SK-N-DZ (cell line): Measurements from ENCODE around the gene JUNB. TPM values are rescaled to one million over a fixed set of nuclear protein-coding genes. Genes with fewer than 3 reads are reported as not detected.

ENCODE experiments used
- DNase-seq: peaks from one replicate; pipeline ENCODE4 v3.0.0-alpha.2; 2015; ENCODE audit warnings: low spot score
- polyA plus RNA-seq, 2 experiments: library from polyadenylated mRNA; depleted of rRNA; stranded (reverse); fragments of >200 nt; gene quantifications; 2 replicates each; pipeline ENCODE4 v1.2.3, GENCODE V29; 2014

Gene JUNB
- 29.4 and 37.6 TPM in 2 replicates for polyA plus RNA-seq (2014; cell fraction: cytosol; rRNA removed)
- 49.1 and 66.1 TPM in 2 replicates for polyA plus RNA-seq (2014; cell fraction: nucleus; rRNA removed)

- DNase-seq: peak; percentile 91
Measured at GRCh38 chr19:12791345-12792050, at the start of gene JUNB. TSS of gene JUNB (plus strand) at chr19:12791486. CDS start at chr19:12791772, 286 bp downstream.

DNA sequence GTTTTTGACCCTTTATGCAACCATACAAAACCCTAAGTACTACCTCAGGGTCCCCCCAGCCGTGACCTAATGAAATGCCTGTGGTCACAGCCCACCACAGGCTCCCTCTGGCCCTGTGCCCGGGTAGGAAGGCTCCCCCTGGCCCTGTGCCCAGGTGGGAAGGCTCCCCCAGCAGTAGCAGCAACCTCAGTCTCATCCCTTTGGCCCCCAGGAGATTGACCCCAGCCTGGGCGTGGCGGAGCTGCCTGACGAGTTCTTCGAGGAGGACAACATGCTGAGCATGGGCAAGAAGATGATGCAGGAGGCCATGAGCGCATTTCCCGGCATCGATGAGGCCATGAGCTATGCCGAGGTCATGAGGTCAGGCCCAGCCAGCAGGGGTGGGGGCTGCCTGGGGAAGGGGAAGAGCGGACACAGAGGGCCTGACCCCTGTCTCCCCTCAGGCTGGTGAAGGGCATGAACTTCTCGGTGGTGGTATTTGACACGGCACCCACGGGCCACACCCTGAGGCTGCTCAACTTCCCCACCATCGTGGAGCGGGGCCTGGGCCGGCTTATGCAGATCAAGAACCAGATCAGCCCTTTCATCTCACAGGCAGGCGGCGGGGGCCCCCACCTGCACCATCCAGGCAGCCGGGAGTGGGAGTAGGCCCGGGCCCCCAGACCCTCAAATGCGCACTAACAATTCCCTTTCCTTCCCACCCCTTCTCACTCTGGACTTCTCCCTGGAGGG is 46.0 kb upstream of the JUNB start:
- DNase-seq: no peak

DNA sequence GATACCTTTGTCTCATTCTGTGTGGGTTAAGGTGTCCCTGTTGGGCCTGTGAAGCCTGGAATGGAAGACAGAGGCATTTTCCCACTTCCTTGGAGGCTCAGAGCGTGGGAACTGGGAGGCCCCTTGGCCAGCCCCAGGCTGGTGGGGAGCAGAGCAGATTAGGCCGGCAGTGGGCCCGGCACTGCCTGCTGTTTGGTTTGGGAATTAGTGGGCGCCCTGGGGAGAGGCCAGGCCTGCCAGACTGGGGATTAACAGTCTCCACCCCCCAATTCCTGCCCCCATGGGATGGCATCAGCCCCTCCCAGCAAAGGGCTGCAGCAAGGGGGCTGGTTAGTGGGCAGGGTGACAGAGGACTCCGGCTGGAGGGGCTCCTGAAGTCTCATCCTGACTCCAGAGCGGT is 42.8 kb upstream of the JUNB start:
- no peak for DNase-seq

DNA sequence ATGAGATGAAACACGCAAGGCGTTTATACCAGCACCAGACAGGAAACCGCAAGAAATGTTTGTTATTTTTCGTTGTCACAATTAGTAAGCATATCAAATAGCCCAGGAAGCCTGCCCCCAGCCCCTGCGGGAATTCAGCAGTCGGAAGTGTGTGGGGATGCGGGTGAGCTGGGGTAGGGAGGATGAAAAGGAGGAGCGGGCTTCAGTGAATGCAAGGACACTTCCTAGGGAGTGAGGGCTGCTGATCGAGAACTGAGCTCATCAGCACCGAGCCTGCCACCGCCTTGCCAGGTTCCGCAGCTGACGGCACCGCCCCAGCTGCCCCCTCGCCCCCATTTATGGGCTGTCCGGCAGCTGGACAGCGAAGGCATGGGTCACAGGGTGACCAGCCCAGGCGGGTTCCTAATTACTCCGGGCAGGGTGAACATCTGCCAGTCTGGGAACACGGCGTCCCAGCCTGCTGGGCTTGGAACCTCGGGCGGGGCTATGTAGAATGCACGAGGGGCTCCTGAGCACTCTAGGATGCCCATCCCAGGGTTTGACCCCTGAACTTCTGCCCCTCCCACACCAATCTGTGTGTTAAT is 41.3 kb upstream of the JUNB start:
- DNase-seq: no peak

GRCh38 chr19:12750851-12751250 is 40.4 kb upstream of the JUNB start:
- DNase-seq: no peak

- DNase-seq: no peak
Measured at GRCh38 chr19:12751635-12752034, 39.7 kb upstream of the JUNB start, which contains the start of gene BEST2. TSS of gene BEST2 (plus strand) at chr19:12751791. CDS start at chr19:12752593, 802 bp downstream.

- no peak for DNase-seq
Measured at GRCh38 chr19:12752056-12752781, 39.1 kb upstream of the JUNB start.

DNA sequence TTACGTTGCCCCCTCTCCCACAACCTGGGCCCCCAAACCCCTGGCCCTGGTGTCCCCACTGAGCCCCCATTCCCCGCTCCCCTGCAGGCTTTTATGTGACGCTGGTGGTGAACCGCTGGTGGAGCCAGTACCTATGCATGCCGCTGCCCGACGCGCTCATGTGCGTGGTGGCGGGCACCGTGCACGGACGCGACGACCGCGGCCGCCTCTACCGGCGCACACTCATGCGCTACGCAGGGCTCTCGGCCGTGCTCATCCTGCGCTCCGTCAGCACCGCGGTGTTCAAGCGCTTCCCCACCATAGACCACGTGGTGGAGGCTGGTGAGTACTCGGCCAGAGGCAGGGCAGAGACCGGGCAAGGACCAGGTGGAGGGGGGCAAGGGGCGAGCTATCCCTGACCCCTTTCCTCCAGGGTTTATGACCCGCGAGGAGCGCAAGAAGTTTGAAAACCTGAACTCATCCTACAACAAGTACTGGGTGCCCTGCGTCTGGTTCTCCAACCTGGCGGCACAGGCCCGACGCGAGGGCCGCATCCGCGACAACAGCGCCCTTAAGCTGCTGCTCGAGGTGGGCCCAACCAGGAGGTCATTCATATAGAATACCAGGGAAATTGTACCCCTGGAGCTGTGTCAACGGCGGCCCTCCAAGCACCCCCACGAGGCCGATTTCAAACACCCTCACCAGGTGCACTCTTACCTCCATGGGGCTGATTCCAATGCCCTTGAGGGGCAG is 36.7 kb upstream of the JUNB start:
- DNase-seq: no peak

DNA sequence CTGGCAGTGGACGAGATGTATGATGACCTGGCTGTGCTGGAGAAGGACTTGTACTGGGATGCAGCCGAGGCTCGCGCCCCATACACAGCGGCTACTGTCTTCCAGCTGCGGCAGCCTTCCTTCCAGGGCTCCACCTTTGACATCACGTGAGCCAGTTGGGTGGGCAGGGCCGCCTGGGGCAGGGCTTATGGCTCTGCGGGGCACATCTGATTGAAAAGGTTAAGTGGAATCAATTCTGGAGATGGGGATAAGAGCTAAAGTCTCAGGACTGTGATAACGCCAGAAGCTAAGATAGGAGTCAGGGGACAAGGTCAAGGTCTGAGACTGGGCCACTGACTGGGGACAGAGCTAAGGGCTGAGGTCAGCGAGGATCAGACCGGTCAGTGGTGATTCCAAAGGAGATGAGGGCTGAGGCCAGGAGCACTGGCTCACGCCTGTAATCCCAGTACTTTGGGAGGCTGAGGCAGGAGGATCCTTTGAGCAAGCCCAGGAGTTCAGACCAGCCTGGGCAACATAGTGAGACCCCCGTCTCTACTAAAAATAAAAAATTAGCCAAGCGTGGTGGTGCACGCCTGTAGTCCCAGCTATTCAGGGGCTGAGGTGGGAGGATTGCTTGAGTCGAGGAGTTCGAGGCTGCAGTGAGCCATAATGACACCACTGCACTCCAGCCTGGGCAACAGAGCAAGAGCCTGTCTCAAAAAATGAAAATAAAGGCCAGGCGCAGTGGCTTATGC is 35.0 kb upstream of the JUNB start:
- DNase-seq: no peak

DNA sequence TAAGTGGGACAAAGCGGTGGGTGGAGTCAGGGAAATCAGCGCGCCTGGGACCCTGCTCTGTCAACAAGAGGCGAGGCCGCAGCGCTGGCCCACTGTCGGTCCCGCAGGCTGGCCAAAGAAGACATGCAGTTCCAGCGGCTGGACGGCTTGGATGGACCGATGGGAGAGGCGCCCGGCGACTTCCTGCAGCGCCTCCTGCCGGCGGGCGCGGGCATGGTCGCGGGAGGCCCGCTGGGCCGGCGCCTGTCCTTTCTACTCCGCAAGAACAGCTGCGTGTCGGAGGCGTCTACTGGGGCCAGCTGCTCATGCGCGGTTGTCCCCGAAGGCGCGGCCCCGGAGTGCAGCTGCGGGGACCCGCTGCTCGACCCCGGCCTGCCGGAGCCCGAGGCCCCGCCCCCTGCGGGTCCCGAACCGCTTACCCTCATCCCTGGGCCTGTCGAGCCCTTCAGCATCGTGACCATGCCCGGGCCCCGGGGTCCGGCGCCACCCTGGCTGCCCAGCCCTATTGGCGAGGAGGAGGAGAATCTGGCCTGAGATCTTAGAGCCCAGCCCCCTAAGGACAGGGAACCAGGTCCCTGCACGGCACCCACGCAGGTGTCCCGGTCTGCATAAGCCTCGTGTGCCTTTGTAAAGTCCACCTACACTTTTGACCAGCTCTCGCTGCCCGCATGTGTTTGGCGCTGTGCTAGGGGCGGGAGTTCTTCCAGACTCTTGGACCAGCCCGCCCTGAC is 33.6 kb upstream of the JUNB start:
- peak; percentile 83 for DNase-seq

DNA sequence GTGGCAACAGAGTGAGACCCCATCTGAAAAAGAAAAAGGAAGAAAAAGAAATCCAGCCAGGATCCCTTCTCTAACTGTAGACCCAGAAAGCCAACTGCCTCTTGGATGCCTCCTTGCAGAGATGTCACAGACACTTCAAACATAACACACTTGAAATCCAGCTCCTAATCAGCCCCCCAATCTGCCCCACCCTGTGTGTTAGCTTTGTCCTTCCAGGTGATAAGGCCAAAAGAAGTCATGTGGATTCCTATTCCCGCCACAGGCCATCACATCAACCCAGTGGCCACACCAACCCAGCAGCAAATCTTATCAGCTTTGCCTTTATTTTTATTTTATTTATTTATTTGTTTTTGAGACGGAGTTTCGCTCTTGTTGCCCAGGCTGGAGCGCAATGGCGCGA is 31.6 kb upstream of the JUNB start:
- no peak for DNase-seq

DNA sequence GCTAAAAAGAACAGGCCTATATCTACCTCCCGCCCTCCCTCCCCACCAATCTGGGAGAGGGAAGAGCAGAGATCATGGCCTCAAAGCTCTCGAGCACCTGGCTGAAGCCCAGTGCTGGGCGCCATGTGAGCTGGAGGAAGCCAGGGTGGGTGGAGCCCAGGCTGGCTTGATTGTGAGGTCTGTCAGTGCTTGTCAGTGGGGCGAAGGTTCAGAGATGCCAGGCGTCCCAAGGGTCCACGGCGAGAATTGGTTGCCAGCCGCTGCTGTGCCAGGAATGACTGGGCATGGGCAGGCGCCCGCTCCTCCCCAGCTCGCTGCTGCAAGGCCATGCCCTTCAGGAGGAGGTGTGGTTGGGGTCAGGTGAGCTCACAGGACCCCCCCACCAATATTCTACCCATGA is 28.2 kb upstream of the JUNB start:
- no peak for DNase-seq

GRCh38 chr19:12764698-12765097 is 26.6 kb upstream of the JUNB start:
- DNase-seq: no peak

GRCh38 chr19:12766051-12766521 is 25.2 kb upstream of the JUNB start:
- no peak for DNase-seq

- DNase-seq: no peak
Measured at GRCh38 chr19:12767150-12767549, 24.1 kb upstream of the JUNB start.

DNA sequence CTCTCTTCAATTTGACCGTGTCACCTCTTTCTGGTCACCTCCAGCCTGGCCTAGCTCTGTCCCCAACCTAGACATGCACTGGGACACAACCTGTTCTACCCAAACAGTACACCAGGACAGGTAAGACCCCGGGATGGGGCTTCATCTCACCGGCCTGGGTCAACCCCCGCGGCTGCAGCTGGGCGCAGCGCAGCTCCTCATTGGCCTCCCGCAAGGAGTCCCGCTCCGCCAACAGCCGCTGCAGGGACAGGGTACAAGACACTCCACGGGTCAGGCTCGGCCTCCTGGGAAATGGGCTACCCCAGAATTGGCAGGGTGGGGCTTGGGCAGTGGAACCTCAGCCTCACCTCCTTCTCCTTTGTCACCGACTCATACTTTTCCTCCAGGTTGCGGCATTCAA is 23.6 kb upstream of the JUNB start:
- DNase-seq: no peak

- peak; percentile 65 for DNase-seq
Measured at GRCh38 chr19:12769689-12770088, 21.6 kb upstream of the JUNB start.

DNA sequence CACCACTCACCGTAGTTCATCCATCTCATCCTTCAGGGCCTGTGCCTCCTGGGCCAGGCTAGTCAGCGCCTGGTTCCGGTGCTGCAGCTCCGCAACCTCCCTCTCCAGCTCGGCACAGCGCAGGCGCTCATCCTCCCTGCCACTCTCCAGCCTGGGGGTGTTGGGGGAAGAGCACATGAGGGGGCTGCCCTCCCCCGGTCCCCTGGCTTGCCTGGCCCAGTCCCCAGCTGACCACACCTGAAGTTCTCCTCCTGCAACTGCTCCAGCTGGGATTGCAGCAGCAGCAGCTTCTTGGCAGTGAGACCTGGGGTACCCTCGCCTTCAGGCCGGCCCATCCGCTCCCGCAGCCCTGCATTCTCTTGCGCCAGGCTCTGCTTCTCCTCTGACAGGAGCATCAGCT is 20.4 kb upstream of the JUNB start:
- DNase-seq: no peak

DNA sequence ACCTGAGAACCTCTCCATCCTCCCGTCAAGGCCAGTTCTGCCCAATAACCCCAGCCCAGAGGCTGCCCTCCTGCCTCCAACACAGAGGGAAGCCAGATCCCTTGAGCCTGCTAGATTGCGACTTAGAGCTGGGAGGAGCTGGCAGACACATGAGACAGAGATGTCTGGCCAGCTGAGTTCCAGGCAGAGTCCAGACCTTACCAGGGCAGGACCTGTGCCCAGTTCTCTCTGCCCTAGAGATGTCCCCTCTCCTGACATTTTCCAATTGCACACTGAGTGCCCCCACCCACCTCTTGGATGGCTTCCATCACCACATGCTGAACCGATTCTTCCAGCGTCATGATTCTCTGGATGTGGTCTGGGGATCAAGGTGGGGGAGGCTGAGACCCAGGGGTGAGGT is 19.0 kb upstream of the JUNB start:
- DNase-seq: no peak

GRCh38 chr19:12773571-12773970 is 17.7 kb upstream of the JUNB start:
- no peak for DNase-seq
